Activated CD4-positive, alpha-beta T cell treated with anti-CD3 and anti-CD28 coated beads for 4 hours (primary cell): ENCODE data around the gene THUMPD3.

ENCODE experiments used
- DNase-seq, 2 donors: peaks; one replicate each; pipeline ENCODE4 v3.0.0-alpha.2; 2020

THUMPD3 gene

DNA sequence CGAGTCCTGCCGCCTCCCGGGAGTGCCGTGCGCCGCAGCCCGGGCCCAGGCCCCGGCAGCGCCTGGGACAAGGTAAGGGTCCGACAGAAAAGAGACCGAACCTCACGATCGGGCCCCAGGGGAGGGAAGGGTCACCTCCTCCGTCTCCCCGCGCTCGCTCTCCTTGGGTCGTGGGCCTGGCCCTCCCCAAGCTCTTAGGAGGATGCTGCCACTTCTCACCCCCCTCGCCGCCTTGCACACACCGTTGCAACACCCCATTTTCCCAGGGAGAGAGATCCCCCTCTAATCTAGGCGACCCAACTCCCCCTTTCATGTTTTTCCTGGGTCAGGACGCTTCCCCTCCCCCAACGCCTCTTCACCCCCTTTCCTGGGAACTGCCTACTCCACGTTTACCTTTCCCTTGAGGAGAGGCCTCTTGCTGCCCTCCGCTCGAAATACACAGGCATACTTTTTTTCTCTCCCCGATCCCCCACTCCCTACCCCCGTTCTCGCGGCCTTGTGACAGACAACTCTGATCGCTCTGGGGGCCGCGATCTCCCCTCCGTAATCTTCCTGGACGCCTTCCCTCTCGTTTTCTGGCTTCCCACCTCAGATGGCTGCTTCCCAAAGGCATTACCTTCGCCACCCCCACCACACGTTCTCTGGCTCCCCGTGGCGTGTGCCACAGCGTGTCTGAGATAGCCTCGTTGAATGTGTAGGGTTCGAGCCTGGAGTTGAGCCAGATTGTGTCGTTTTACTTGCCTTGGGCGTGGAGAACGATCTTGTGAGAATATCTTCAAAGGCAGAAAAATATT lies 35.2 kb downstream of the THUMPD3 start:
- peak; percentile 34 to 40 for DNase-seq

DNA sequence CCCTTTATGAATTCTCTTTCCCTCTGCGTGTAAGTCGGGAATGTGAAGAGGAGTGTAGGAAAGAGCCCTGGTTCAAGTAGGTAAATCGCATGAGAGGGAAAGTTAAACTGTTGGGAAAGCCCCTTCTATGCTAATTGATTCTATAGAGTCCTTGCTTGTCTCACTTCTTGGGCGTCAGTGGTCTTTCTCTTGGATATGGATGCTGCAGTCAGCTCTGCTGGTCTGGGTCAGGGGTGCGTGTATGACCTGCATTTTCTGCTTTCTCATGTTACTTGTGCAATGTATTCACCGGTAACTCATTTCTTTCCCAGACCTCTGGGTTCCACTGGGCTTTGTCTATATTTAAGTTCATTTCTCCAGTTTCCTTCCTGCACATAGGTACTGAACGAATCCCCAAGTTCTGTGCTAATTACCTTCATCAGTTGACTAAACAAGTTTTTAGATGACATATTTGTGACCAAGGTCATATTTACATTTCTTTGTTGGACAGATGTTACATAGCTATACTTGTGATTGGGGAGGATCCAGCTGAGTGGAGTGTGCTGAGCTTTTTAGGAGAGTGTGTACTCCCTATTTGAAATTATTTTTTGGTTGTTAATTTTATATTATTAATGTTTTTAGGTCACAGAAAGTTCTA lies 36.0 kb downstream of the THUMPD3 start:
- peak in 1 of 2 donors; percentile 30 for DNase-seq

DNA sequence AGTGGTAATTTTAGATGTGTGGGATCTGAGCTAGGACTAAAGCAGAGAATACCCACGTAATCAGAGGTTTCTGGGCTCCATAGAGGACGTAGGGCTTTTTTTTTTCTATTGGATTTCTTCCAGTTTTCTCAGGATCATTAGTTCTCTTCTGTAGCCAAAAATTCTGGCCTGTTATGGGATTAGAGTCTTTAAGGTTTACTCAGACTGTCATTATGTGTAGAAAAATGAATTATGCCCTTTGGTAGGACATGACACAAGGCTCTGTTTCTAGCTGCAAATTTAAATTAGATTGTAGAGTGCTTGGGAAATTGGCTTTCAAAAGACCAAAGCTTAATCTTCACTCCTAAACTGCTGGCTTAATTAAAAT lies 36.5 kb downstream of the THUMPD3 start:
- no peak for DNase-seq

GRCh38 chr3:9399746-9400145 lies 36.9 kb downstream of the THUMPD3 start:
- no peak for DNase-seq

DNA sequence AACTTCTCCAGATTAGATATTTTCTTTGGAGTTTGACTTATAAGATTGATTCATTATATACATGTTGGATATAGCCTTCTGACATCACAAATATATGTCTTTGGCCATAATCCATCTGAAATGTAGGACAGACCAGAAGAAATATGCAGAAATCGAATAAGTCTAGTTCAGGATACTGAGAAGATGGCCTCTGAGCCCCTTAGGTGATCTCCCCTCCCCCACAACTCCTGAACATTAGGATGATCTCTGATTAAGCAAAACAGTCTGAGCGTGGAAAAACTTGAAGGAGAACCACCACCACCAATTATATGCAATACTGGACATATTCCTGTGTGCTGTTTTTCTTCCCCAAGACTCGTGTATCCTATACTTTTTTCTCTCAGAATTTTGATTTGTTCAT lies 37.8 kb downstream of the THUMPD3 start:
- no peak for DNase-seq

DNA sequence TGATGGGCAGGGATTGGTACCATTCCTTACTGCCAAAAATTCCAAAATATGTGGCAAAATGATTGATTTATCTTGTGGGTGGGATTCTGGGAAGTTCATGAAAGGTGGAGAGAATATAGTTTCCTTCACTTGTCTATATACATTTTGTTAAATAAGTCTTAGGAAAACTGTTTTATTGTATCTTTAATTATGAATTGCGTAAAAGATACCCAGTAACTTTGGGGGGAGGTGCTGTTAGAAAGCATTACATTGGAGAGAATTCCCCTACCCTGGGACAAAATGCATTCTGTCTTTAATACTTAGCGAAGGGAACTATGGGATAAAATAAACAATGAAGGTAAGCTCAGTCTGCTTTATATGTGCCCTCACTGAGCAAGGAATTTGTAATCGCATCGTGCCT lies 39.1 kb downstream of the THUMPD3 start:
- no peak for DNase-seq

DNA sequence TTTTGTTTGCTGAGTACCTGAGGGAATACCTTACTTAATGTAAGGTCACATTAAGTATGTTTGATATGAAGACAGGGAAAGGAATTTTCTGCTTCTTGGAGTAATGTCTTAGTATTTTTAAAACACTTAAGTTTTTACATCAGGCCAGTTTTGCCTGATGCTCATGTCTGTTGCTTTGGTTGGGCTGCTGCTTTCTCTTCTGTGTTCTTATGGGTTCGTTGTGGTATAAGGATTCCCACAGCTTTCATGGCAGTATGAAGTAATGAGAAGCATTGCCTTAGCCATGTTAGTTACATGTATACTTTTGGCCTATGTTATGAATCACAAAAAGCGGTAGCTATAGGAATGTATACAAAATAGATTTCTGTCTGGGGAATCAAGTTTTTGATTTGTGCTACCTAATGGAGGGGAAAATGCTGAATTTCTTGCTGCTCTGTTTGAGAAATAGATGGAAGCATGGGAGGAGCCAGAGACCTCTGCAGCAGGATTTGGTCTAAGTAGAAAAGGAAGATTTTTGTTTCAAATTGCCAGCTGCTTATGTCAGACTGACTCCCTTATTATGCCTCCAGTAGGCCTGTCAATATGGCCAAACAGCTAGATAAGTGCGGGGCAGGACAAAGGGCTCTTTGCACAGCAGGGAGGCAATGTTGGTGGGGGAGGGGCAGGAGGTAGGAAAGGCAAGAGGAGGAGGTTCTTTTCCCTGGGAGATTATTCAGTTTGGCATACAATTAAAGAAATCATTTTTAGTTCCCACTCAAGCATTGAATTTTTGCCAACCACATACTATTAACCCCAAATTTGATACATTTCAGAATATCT lies 39.8 kb downstream of the THUMPD3 start:
- DNase-seq = no peak

GRCh38 chr3:9403463-9403862 lies 40.6 kb downstream of the THUMPD3 start:
- no peak for DNase-seq

DNA sequence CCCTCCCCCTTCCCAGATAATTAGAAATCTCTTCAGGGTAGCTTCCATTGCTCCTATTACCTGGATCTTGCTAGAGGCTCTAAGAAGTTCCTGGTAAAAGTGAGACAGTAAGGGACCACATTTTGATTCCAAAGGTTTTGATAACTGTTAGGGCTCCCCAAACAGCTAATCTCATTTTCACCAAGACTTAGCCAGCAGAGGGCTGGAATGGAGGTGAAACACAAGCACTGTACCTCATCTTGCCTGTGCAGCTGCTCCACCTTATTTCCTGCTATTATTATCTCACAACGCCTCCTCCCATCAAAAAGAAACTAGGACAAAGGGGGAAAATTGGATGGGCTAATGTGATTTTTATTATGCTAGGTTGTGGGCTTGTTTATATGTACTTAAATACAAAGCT lies 41.8 kb downstream of the THUMPD3 start:
- DNase-seq = no peak

DNA sequence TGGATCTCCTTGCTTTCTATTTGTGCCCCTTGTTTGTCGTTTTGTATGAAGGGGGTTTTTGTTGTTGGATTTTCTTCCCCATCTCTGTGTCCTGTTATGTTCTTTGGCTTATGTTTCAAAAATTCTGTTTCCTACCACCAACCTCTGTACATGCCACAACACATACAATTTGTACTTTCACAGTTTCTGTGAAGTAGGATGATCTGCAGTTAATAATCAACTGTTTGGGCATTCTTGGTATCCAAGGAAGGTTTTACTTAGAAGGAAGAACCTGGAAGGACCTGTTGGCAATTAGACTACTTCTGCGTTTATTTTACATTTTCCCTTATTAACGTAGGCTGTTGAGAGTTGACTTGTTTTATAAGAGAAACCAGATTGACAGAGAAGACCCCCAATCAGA lies 42.9 kb downstream of the THUMPD3 start:
- DNase-seq = no peak

DNA sequence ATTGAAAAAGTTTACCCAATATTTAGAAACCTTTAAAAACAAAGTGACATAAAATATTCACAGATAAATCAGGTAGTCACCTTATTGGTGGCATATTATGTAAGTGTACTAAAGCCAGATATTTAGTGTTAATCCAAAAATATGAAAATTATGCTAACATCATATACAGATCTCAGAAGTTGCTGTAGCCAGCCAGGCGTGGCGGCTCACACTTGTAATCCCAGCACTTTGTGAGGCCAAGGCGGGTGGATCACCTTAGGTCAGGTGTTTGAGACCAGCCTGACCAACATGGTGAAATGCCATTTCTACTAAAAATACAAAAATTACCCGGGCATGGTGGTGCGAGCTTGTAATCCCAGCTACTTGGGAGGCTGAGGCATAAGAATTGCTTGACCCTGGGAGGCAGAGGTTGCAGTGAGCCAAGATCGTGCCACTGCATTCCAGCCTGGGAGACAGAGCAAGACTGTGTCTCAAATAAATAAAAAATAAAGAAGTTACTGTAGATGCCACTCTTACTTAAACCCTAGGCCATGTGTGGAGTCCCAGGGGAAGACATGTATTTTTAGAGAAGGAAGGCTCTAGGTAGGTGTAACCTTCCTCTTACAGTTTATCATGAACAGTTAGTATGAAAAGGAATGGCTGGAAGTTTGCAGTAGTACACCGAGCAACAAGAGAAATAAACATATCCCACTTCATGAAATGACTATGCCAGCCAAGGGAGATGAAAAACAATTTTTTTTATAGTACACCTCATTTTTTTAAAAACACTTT lies 44.2 kb downstream of the THUMPD3 start:
- no peak for DNase-seq

DNA sequence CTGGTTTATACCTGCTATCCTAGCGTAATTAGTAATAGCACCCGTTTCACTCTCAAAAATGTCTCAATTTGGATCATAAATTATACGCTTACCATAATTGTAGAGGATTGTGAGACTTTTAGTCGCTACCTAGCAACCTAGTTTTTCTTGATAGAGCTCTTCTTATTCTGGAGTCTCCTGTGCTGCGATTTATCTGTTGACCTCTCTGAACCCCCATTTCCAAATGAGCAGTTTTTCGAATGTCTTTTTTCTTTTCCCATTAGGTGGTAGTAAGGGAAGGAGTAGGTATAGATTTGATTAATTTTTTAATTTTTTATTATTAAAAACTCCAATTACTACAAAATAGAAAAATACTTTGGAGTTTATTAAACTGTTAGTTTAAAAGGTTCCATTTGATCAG lies 45.2 kb downstream of the THUMPD3 start:
- DNase-seq = no peak

DNA sequence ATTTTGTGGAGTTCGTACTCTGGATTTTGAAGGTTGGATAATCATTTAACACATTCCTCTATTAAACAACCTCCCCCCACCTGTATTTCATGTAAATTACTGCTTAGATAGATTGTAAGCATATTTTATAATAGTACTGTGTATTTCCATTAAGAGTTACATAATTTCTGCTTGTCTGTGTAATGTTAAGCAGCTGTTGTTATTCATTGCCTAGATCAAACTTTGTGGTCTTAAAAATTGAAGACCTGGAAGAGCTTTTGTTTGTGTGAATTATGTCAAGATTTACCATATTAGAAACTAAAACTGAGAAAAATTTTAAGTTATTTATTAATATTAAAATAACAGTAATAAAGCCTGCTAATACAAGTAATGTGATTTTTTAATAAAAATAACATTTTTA lies 45.7 kb downstream of the THUMPD3 start:
- DNase-seq = no peak

DNA sequence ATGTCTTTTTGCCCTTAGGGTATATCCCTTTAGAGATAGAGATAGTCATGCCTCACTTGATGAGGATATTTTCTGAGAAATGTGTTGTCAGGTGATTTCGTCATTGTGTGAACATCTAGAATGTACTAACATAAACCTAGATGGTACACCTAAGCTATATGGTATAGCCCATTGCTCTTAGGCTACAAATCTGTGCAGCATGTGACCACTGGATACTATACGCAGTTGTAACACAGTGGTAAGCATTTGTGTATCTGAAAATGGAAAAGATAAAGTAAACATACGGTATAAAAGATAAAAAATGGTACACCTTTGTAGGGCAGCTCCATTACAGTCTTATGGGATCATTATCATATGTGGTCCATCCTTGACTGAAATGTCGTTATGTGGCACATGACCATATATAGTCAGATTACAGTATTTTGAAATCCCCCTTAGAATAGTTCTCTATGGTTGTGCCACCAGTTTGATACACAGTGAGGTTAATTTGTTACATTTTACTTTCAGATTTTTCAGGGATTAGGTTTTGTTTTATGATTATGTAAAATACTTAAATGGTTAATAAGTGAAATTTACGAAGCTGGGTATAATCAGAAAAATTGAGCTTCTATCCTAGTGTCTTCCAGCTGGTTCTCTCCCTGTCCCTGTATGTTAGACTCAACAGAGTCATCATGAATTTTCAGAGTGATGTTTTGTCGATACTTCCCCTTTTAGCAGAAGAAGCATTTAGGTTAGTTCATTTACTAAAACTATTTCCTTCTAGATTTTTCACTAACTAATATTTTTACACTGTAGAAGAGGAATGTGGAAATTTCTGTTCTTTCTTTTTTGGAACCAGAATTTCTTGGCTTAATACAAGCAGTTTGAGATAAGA lies 47.4 kb downstream of the THUMPD3 start:
- DNase-seq = no peak

DNA sequence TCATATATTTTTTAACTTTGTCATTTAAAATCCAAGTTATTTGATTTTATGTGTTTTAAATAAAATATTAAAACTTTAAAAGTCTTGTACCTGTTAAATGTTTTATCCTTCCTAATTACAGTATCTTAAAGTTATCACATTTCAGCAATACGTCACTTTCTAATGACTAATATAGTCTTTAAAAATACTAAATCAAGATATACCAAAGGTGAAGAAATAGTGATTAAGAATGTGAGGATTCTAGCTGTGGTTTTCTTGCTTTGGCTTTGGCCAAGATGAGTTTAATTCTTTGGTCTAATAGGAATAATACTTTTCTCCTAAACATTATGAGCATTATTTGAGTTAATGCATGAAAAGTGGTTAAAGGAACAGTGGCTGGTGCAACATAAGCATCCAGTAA lies 48.4 kb downstream of the THUMPD3 start:
- no peak for DNase-seq

DNA sequence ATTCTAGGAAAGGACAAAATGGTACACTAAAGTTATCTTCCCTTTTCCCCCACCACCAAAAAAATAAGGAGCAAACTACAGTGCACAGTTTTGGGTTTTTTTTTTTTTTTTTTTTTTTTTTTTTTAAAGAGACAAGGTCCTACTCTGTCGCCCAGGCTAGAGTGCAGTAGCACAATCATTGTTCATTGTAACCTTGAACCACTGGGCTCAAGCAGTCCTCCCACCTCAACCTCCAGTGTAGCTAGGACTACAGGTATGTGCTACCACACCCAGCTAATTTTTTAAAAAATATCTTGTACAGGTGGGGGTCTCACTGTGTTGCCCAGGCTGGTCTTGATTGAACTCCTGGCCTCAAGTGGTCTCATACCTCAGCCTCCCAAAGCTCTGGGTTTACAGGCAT lies 49.4 kb downstream of the THUMPD3 start:
- no peak for DNase-seq

DNA sequence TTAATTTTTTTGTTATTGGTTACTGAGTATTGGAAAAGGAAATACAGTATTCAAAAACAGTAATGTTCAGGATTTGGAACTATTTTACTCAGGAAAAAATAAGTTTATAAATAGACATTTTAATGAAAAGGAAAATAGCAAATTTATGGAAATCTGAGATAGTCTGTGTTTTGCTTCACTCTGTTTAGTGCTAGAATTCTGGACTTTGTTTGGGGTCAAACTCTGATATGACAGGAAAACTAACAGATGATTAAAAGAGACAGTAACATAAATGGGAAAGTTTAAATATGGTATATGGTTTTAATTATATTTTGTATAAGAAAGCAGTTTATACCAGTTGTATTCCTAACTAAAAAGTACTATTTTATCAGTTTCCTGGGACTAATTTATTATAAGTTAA lies 52.0 kb downstream of the THUMPD3 start:
- no peak for DNase-seq

DNA sequence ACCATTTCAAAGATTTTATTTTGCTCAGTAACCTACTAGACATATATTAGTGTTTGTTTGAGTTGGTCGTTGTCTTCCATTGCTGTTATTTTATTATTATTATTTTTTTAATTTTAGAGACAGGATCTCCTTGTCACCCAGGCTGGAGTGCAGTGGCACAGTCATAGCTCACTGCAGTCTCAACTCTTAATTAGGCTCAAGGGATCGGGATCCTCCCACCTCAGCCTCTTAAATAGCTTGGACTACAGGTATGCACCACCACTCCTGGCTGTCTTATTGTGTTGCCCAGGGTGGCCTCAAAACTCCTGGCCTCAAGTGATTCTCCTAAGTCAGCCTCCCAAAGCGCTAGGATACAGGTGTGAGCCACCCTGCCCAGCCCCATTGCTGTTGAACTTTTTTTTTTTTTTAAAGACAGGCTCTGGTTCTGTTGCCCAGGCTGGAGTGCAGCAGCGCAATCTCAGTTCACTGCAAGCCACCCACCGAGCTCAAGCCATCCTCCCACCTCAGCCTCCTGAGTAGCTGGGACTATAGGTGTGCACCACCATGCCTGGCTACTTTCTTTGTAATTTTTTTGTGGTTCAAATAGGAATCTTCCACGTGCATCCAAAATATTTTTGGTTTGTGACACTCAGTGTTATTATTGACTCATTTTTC lies 52.8 kb downstream of the THUMPD3 start:
- no peak for DNase-seq

GRCh38 chr3:9416139-9416780 lies 53.4 kb downstream of the THUMPD3 start:
- no peak for DNase-seq

- DNase-seq = no peak
Measured at GRCh38 chr3:9420850-9421549, 58.1 kb downstream of the THUMPD3 start.
